ENCODE measurements around the gene SARDH. TPM values are rescaled to one million over a fixed set of nuclear protein-coding genes. Genes with fewer than 3 reads are reported as not detected.

The SARDH gene
- total and polyA plus RNA-seq, 2 donors (not counting 1 experiment from before 2014, with no cell fraction given) = 2.5 to 4.8 TPM

DNA sequence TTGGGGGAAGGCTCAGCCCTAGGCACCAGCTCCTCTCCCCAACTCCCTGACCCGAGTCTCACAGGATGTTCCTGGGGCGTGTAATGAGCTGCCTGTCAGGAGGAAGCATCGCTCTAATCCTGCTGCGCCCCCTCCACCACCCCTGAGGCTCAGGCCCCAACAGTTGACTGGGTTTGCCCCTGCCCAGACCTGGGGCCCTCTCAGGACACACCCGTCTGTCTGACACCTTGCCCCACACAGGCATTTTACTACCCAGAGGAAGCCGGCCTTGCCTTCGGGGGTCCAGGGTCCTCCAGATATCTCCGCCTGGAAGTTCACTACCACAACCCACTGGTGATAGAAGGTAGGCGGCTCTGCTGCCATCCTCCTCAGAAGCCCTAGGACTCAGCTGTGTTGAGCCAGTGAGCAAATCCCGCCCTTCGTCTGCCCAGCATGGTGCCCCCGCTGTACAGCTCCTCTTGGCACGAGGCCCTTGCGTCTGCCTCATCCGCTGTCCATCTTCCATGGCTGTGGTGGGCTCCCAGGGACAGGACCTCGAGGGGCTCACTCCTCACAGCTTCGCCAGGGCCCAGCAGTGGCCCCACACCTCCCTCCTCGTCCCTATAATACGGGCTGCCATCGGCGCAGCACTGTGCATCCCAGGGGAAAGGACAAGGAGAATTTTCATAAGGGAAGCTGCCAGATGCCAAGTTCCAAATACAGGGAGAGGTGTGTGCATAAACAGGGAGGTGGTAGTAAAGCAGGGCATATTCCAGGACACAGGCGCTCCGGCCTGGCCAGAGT, 94.0 kb downstream of the SARDH start:
- H3K4me1 ChIP-seq (ENCODE audit: control insufficient read depth, extremely low read depth, insufficient read depth, low read length) = no peaks in the 10 kb centered on the region
- TF ChIP-seq, protein P1, sequence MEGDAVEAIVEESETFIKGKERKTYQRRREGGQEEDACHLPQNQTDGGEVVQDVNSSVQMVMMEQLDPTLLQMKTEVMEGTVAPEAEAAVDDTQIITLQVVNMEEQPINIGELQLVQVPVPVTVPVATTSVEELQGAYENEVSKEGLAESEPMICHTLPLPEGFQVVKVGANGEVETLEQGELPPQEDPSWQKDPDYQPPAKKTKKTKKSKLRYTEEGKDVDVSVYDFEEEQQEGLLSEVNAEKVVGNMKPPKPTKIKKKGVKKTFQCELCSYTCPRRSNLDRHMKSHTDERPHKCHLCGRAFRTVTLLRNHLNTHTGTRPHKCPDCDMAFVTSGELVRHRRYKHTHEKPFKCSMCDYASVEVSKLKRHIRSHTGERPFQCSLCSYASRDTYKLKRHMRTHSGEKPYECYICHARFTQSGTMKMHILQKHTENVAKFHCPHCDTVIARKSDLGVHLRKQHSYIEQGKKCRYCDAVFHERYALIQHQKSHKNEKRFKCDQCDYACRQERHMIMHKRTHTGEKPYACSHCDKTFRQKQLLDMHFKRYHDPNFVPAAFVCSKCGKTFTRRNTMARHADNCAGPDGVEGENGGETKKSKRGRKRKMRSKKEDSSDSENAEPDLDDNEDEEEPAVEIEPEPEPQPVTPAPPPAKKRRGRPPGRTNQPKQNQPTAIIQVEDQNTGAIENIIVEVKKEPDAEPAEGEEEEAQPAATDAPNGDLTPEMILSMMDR (conservative IDR thresholded peaks at IDR 0.05 in 1 of 2, IDR thresholded peaks at IDR 0.05 in 1 of 2; ENCODE audit: low read depth in 1 of 2, low read length in 2 of 2) = no peak
- TF ChIP-seq EZH2 (IDR thresholded peaks at IDR 0.05; ENCODE audit: low read length, missing control alignments) = no peak

DNA sequence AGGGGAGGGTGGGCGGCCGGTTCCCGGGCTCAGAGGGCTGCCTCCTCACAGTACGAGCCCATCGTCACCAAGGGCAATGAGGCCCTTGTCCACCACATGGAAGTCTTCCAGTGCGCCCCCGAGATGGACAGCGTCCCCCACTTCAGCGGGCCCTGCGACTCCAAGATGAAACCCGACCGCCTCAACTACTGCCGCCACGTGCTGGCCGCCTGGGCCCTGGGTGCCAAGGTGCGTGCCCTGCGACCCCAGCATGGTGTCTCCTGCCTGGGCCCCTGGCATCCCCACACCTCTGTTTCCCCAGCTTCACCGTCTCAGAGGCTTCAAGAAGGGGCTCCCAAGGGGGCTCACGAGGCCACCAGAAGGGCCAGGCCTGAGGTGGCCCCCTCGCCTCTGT, 94.8 kb downstream of the SARDH start:
- Histone ChIP-seq H3K79me2 (ENCODE audit: control insufficient read depth, insufficient read depth, low read length) (no peaks in the 10 kb centered on the region), H3K4me1 (ENCODE audit: control insufficient read depth, extremely low read depth, insufficient read depth, low read length) (no peaks in the 10 kb centered on the region), H3K4me2 (ENCODE audit: extremely low read depth, insufficient read depth, low read length) (no peak overlapping the region), H3K27ac (ENCODE audit: insufficient read depth, low read length) (no peak overlapping the region), H3K27me3 (ENCODE audit: control insufficient read depth, insufficient read depth, low read length) (no peaks in the 10 kb centered on the region), H3K9ac (ENCODE audit: insufficient read depth, low read length) (no peak overlapping the region), H2AFZ (ENCODE audit: low read length) (no peak overlapping the region), H3K36me3 (ENCODE audit: control insufficient read depth, insufficient read depth, low read length) (no peaks in the 10 kb centered on the region), H4K20me1 (ENCODE audit: control insufficient read depth, extremely low read depth, insufficient read depth, low read length) (no peaks in the 10 kb centered on the region), H3K4me3 (replicated peaks in 1 of 4; ENCODE audit: control extremely low read depth in 1 of 4, insufficient read depth in 1 of 4, low read depth in 3 of 4, low read length in 4 of 4) (no peak overlapping the region), H3K9me3 (ENCODE audit: control insufficient read depth, insufficient read depth, low read depth, low read length) (no peaks in the 10 kb centered on the region)
- no peak for DNase-seq (ENCODE audit: low read depth in 2 of 2)
- TF ChIP-seq, protein P1 (conservative IDR thresholded peaks at IDR 0.05 in 1 of 2, IDR thresholded peaks at IDR 0.05 in 1 of 2; ENCODE audit: low read depth in 1 of 2, low read length in 2 of 2) = no peak
- no peak for TF ChIP-seq EZH2 (IDR thresholded peaks at IDR 0.05; ENCODE audit: low read length, missing control alignments)

More for the DNA sequence above, 94.0 kb downstream of the SARDH start:
- Histone ChIP-seq H3K27ac (ENCODE audit: insufficient read depth, low read length) (no peak overlapping the region), H3K4me3 (replicated peaks in 1 of 4; ENCODE audit: control extremely low read depth in 1 of 4, insufficient read depth in 1 of 4, low read depth in 3 of 4, low read length in 4 of 4) (no peak overlapping the region), H3K9me3 (ENCODE audit: control insufficient read depth, insufficient read depth, low read depth, low read length) (no peaks in the 10 kb centered on the region), H3K79me2 (ENCODE audit: control insufficient read depth, insufficient read depth, low read length) (no peaks in the 10 kb centered on the region), H3K27me3 (ENCODE audit: control insufficient read depth, insufficient read depth, low read length) (no peaks in the 10 kb centered on the region), H3K9ac (ENCODE audit: insufficient read depth, low read length) (no peak overlapping the region), H3K4me2 (ENCODE audit: extremely low read depth, insufficient read depth, low read length) (no peak overlapping the region), H2AFZ (ENCODE audit: low read length) (no peak overlapping the region), H3K36me3 (ENCODE audit: control insufficient read depth, insufficient read depth, low read length) (no peaks in the 10 kb centered on the region), H4K20me1 (ENCODE audit: control insufficient read depth, extremely low read depth, insufficient read depth, low read length) (no peaks in the 10 kb centered on the region)
- no peak for DNase-seq (ENCODE audit: low read depth in 2 of 2)

DNA sequence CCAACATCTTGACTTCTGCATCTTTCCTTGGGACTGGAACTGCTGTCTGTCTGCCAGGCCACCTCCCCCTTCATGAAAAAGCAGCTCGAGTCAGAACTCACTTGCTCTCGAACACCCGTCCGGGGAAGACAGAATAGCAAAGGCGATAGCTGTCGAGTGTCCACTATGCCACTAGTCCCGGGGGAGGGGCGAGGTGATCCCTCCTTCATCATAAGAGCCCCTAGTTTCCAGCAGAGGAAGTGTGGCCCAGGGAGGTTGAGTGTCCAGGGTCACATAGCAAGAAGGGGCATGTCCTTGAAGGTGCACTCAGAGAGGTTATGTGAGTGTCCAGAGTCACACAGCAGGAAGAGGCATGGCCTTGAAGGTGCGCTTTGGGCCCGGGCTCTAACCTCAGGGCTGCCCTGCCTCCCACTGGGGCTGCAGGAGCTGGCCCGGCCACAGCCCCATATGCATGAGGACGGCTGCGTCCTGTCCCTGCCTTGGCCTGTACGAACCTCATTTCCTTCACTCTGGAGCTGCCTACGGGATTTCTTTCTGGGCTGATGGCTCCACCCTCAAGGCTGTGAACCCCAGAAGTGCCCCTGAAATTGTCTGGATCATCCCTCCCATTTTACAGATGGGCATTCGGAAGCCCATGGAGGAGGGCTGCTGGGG, 95.3 kb downstream of the SARDH start:
- H3K4me2 ChIP-seq (ENCODE audit: extremely low read depth, insufficient read depth, low read length) = no peak overlapping the region
- no peak for DNase-seq (ENCODE audit: low read depth in 2 of 2)
- H3K4me3 ChIP-seq (replicated peaks in 1 of 4; ENCODE audit: control extremely low read depth in 1 of 4, insufficient read depth in 1 of 4, low read depth in 3 of 4, low read length in 4 of 4) = no peak overlapping the region
- TF ChIP-seq EZH2 (IDR thresholded peaks at IDR 0.05; ENCODE audit: low read length, missing control alignments) = no peak
- TF ChIP-seq, protein P1 (conservative IDR thresholded peaks at IDR 0.05 in 1 of 2, IDR thresholded peaks at IDR 0.05 in 1 of 2; ENCODE audit: low read depth in 1 of 2, low read length in 2 of 2) = no peak
- H3K36me3 ChIP-seq (ENCODE audit: control insufficient read depth, insufficient read depth, low read length) = no peaks in the 10 kb centered on the region
- no peak overlapping the region for H3K9ac ChIP-seq (ENCODE audit: insufficient read depth, low read length)
- no peaks in the 10 kb centered on the region for H3K79me2 ChIP-seq (ENCODE audit: control insufficient read depth, insufficient read depth, low read length)
- no peaks in the 10 kb centered on the region for H3K27me3 ChIP-seq (ENCODE audit: control insufficient read depth, insufficient read depth, low read length)
- H3K27ac ChIP-seq (ENCODE audit: insufficient read depth, low read length) = no peak overlapping the region
- H4K20me1 ChIP-seq (ENCODE audit: control insufficient read depth, extremely low read depth, insufficient read depth, low read length) = no peaks in the 10 kb centered on the region
- no peaks in the 10 kb centered on the region for H3K4me1 ChIP-seq (ENCODE audit: control insufficient read depth, extremely low read depth, insufficient read depth, low read length)
- no peak overlapping the region for H2AFZ ChIP-seq (ENCODE audit: low read length)
- no peaks in the 10 kb centered on the region for H3K9me3 ChIP-seq (ENCODE audit: control insufficient read depth, insufficient read depth, low read depth, low read length)

Measured in fibroblast of lung (primary cell).